HG02973 (cell line): ENCODE measurements around the gene FNDC3B.

Experiments used
- ATAC-seq: cut with Tn5 transposase; IDR thresholded peaks from one replicate; pipeline ENCODE4 v1.9.1; 2021; ENCODE audit warnings: moderate library complexity; ENCODE audit not compliant: unreplicated experiment

Gene FNDC3B

GRCh38 chr3:172147113-172147818 is 107.9 kb downstream of the FNDC3B start:
- no peak for ATAC-seq

GRCh38 chr3:172148241-172148640 is 108.9 kb downstream of the FNDC3B start:
- ATAC-seq = no peak

- no peak for ATAC-seq
Measured at GRCh38 chr3:172148702-172149565, 109.6 kb downstream of the FNDC3B start.

GRCh38 chr3:172150268-172150667 is 110.9 kb downstream of the FNDC3B start:
- no peak for ATAC-seq

- ATAC-seq = no peak
Measured at GRCh38 chr3:172150913-172151650, 111.7 kb downstream of the FNDC3B start.

GRCh38 chr3:172151651-172152649 is 112.6 kb downstream of the FNDC3B start:
- ATAC-seq = no peak

GRCh38 chr3:172152874-172153273 is 113.5 kb downstream of the FNDC3B start:
- no peak for ATAC-seq

GRCh38 chr3:172153335-172153861 is 114.0 kb downstream of the FNDC3B start:
- ATAC-seq = no peak

- ATAC-seq = peak; percentile 67
Measured at GRCh38 chr3:172154768-172155664, 115.6 kb downstream of the FNDC3B start.

- no peak for ATAC-seq
Measured at GRCh38 chr3:172155897-172156585, 116.7 kb downstream of the FNDC3B start.

GRCh38 chr3:172156586-172156955 is 117.2 kb downstream of the FNDC3B start:
- ATAC-seq = no peak

GRCh38 chr3:172157564-172158258 is 118.3 kb downstream of the FNDC3B start:
- ATAC-seq = no peak

- no peak for ATAC-seq
Measured at GRCh38 chr3:172158741-172159140, 119.4 kb downstream of the FNDC3B start.

- ATAC-seq = no peak
Measured at GRCh38 chr3:172159376-172159775, 120.0 kb downstream of the FNDC3B start.

- ATAC-seq = no peak
Measured at GRCh38 chr3:172159962-172160538, 120.7 kb downstream of the FNDC3B start.

- no peak for ATAC-seq
Measured at GRCh38 chr3:172161133-172161789, 121.9 kb downstream of the FNDC3B start.

GRCh38 chr3:172161959-172162358 is 122.6 kb downstream of the FNDC3B start:
- no peak for ATAC-seq
